HFFc6 (cell line): Measurements from ENCODE around the gene TOR2A. TPM values are rescaled to one million over a fixed set of nuclear protein-coding genes. Genes with fewer than 3 reads are reported as not detected.

Source experiments
- DNase-seq: peaks from one replicate; pipeline ENCODE4 v3.0.0-alpha.2; 2018
- H3K27ac Mint-ChIP-seq: 2 replicates; pipeline ENCODE4 v1.8.0; 2020; ENCODE audit warnings: mild to moderate bottlenecking, mixed read lengths
- H3K27me3 Mint-ChIP-seq: 2 replicates; pipeline ENCODE4 v1.8.0; 2021; ENCODE audit warnings: mild to moderate bottlenecking, moderate library complexity, mixed read lengths; ENCODE audit not compliant: insufficient read depth
- H3K36me3 Mint-ChIP-seq: 2 replicates; pipeline ENCODE4 v1.8.0; 2021; ENCODE audit warnings: low read depth, mixed read lengths
- H3K4me1 Mint-ChIP-seq: 2 replicates; pipeline ENCODE4 v1.8.0; 2020; ENCODE audit warnings: low read depth, mixed read lengths
- H3K4me3 Mint-ChIP-seq: 2 replicates; pipeline ENCODE4 v1.8.0; 2020; ENCODE audit warnings: mild to moderate bottlenecking, moderate library complexity, mixed read lengths
- H3K9me3 Mint-ChIP-seq: 2 replicates; pipeline ENCODE4 v1.8.0; 2020; ENCODE audit warnings: mild to moderate bottlenecking, mixed read lengths
- CTCF ChIP-seq: fragments of 200-600 bp; sonication (generic); IDR thresholded peaks from 2 replicates; pipeline ENCODE4 v1.5.0; 2021; ENCODE audit warnings: antibody characterized with exemption, mild to moderate bottlenecking
- total RNA-seq, 6 experiments: library from RNA; stranded (reverse); fragmentation: NEBNext Ultra II Directional; extraction: Animal tissue kit (Norgen Biotek cat#: 25700); gene quantifications; 2 replicates in 1 of 6; 3 replicates in 5 of 6; pipeline ENCODE4 v1.2.3, GENCODE V29; 2021

TOR2A gene
- total RNA-seq, 6 experiments from 2014 or later: 6.6 to 8.3 (median 8.1) TPM

GRCh38 chr9:127731938-127732337, 3.2 kb downstream of the TOR2A start:
- Mint-ChIP-seq H3K4me3 (no peak overlapping the region), H3K9me3 (no peaks in the 10 kb centered on the region), H3K4me1 (peaks cover 9% of the 10 kb centered on the region), H3K27ac (no peak overlapping the region), H3K27me3 (no peaks in the 10 kb centered on the region; the same call in 1 of the 2 replicates), H3K36me3 (no peaks in the 10 kb centered on the region)
- DNase-seq: no peak
- peak; percentile 22; the same call in 1 of the 2 replicates for TF ChIP-seq CTCF

- TF ChIP-seq CTCF: no peak
- H3K4me1 Mint-ChIP-seq: peaks cover 9% of the 10 kb centered on the region
- no peaks in the 10 kb centered on the region for H3K27me3 Mint-ChIP-seq
- H3K4me3 Mint-ChIP-seq: no peak overlapping the region
- no peaks in the 10 kb centered on the region for H3K9me3 Mint-ChIP-seq
- H3K27ac Mint-ChIP-seq: no peak overlapping the region
- no peak for DNase-seq
- no peaks in the 10 kb centered on the region for H3K36me3 Mint-ChIP-seq
Measured at GRCh38 chr9:127730799-127731410, 4.2 kb downstream of the TOR2A start.

- Mint-ChIP-seq H3K4me1 (peaks cover 9% of the 10 kb centered on the region), H3K27me3 (no peaks in the 10 kb centered on the region)
- no peak for DNase-seq
Measured at GRCh38 chr9:127730262-127730661, 4.8 kb downstream of the TOR2A start.

GRCh38 chr9:127729522-127730256, 5.4 kb downstream of the TOR2A start:
- Mint-ChIP-seq H3K27ac (no peak overlapping the region), H3K4me1 (peaks cover 9% of the 10 kb centered on the region)

More at GRCh38 chr9:127730262-127730661, 4.8 kb downstream of the TOR2A start:
- no peak for TF ChIP-seq CTCF
- no peaks in the 10 kb centered on the region for H3K36me3 Mint-ChIP-seq
- H3K4me3 Mint-ChIP-seq: no peak overlapping the region
- H3K9me3 Mint-ChIP-seq: no peaks in the 10 kb centered on the region
- H3K27ac Mint-ChIP-seq: no peak overlapping the region

GRCh38 chr9:127728808-127729207, 6.3 kb downstream of the TOR2A start:
- no peak for DNase-seq
- Mint-ChIP-seq H3K4me1 (peaks cover 5% of the 10 kb centered on the region), H3K27ac (no peak overlapping the region), H3K27me3 (no peaks in the 10 kb centered on the region; the same call in 1 of the 2 replicates), H3K4me3 (no peak overlapping the region), H3K9me3 (no peaks in the 10 kb centered on the region), H3K36me3 (no peaks in the 10 kb centered on the region)
- no peak for TF ChIP-seq CTCF

More at GRCh38 chr9:127729522-127730256, 5.4 kb downstream of the TOR2A start:
- H3K9me3 Mint-ChIP-seq: no peaks in the 10 kb centered on the region
- no peak for DNase-seq
- H3K36me3 Mint-ChIP-seq: no peaks in the 10 kb centered on the region
- H3K4me3 Mint-ChIP-seq: no peak overlapping the region
- no peak for TF ChIP-seq CTCF
- H3K27me3 Mint-ChIP-seq: no peaks in the 10 kb centered on the region
